ENCODE measurements around the gene VPS54. TPM values are rescaled to one million over a fixed set of nuclear protein-coding genes. Genes with fewer than 3 reads are reported as not detected.
A peak's percentile ranks its signal among the peaks of the same experiment; 100 is the strongest.
"Not testable (repeated sequence)": the region's sequence is repeated elsewhere in the genome, so short reads cannot be mapped to it uniquely, and the experiment has no call there.

VPS54 gene
- total RNA-seq, 1 experiment from 2014 or later: 48.4 TPM

GRCh38 chr2:63942788-63943187 is 76.4 kb downstream of the VPS54 start:
- H3K4me3 ChIP-seq: no peak overlapping the region
- H3K9me3 ChIP-seq (replicated peaks): peaks cover 8% of the 10 kb centered on the region; the same call in 1 of the 2 replicates
- H3K27me3 ChIP-seq: no peaks in the 10 kb centered on the region
- no peak overlapping the region for H3K27ac ChIP-seq
- H3K4me1 ChIP-seq: no peaks in the 10 kb centered on the region
- no peak for DNase-seq
- H3K36me3 ChIP-seq: peaks cover 52% of the 10 kb centered on the region

- H3K27ac ChIP-seq; DNase-seq; H3K27me3 ChIP-seq; H3K4me3 ChIP-seq; H3K9me3 ChIP-seq (replicated peaks); H3K4me1 ChIP-seq: not testable (repeated sequence)
- peaks cover 36% of the 10 kb centered on the region for H3K36me3 ChIP-seq
Measured at GRCh38 chr2:63932104-63932503, 87.1 kb downstream of the VPS54 start.

GRCh38 chr2:63926815-63927214 is 92.4 kb downstream of the VPS54 start:
- no peaks in the 10 kb centered on the region for H3K4me1 ChIP-seq
- no peak overlapping the region for H3K27ac ChIP-seq
- H3K9me3 ChIP-seq (replicated peaks): 0 out of 2 replicates have a peak, but pooled peaks cover 5% of the 10 kb centered on the region
- H3K4me3 ChIP-seq: no peak overlapping the region
- H3K36me3 ChIP-seq: peaks cover 19% of the 10 kb centered on the region
- no peak for DNase-seq
- H3K27me3 ChIP-seq: no peaks in the 10 kb centered on the region

- Histone ChIP-seq H3K27ac (no peak overlapping the region), H3K4me1 (no peaks in the 10 kb centered on the region), H3K9me3 (replicated peaks) (0 out of 2 replicates have a peak, but pooled peaks cover 2% of the 10 kb centered on the region), H3K4me3 (no peak overlapping the region), H3K27me3 (no peaks in the 10 kb centered on the region), H3K36me3 (peaks cover 57% of the 10 kb centered on the region)
- DNase-seq: no peak
Measured at GRCh38 chr2:63914311-63914710, 104.9 kb downstream of the VPS54 start.

- H3K4me1 ChIP-seq: no peaks in the 10 kb centered on the region
- H3K27ac ChIP-seq: no peak overlapping the region
- H3K36me3 ChIP-seq: peaks cover 72% of the 10 kb centered on the region
- peak in 1 of 2 experiments; percentile 13 for DNase-seq
- H3K4me3 ChIP-seq: no peak overlapping the region
- no peaks in the 10 kb centered on the region for H3K27me3 ChIP-seq
- peaks cover 11% of the 10 kb centered on the region; the same call in 1 of the 2 replicates for H3K9me3 ChIP-seq (replicated peaks)
Measured at GRCh38 chr2:63903003-63903402, 116.2 kb downstream of the VPS54 start.

GRCh38 chr2:63902149-63902548 is 117.1 kb downstream of the VPS54 start:
- H3K27ac ChIP-seq: no peak overlapping the region
- H3K36me3 ChIP-seq: peaks cover 74% of the 10 kb centered on the region
- no peaks in the 10 kb centered on the region for H3K27me3 ChIP-seq
- H3K4me1 ChIP-seq: no peaks in the 10 kb centered on the region
- no peak for DNase-seq
- no peak overlapping the region for H3K4me3 ChIP-seq
- peaks cover 11% of the 10 kb centered on the region; the same call in 1 of the 2 replicates for H3K9me3 ChIP-seq (replicated peaks)

GRCh38 chr2:63899639-63900038 is 119.6 kb downstream of the VPS54 start:
- no peak for DNase-seq
- Histone ChIP-seq H3K4me1 (no peaks in the 10 kb centered on the region), H3K27ac (no peak overlapping the region), H3K4me3 (no peak overlapping the region), H3K9me3 (replicated peaks) (peaks cover 11% of the 10 kb centered on the region; the same call in 1 of the 2 replicates), H3K27me3 (no peaks in the 10 kb centered on the region), H3K36me3 (peaks cover 76% of the 10 kb centered on the region)

- Histone ChIP-seq H3K9me3 (replicated peaks) (peaks cover 11% of the 10 kb centered on the region; the same call in 1 of the 2 replicates), H3K4me1 (no peaks in the 10 kb centered on the region), H3K27ac (no peak overlapping the region), H3K27me3 (no peaks in the 10 kb centered on the region), H3K36me3 (peaks cover 77% of the 10 kb centered on the region), H3K4me3 (no peak overlapping the region)
- no peak for DNase-seq
Measured at GRCh38 chr2:63898839-63899238, 120.4 kb downstream of the VPS54 start.

- H3K36me3 ChIP-seq: peaks cover 77% of the 10 kb centered on the region
- H3K27ac ChIP-seq: no peak overlapping the region
- no peak overlapping the region for H3K4me3 ChIP-seq
- no peak for DNase-seq
- no peaks in the 10 kb centered on the region for H3K27me3 ChIP-seq
- H3K9me3 ChIP-seq (replicated peaks): no peaks in the 10 kb centered on the region
- no peaks in the 10 kb centered on the region for H3K4me1 ChIP-seq
Measured at GRCh38 chr2:63894167-63894566, 125.1 kb downstream of the VPS54 start.

GRCh38 chr2:63893163-63893562 is 126.1 kb downstream of the VPS54 start:
- Histone ChIP-seq H3K36me3 (peaks cover 77% of the 10 kb centered on the region), H3K9me3 (replicated peaks) (no peaks in the 10 kb centered on the region), H3K27me3 (no peaks in the 10 kb centered on the region), H3K4me3 (no peak overlapping the region), H3K27ac (no peak overlapping the region), H3K4me1 (peaks cover 5% of the 10 kb centered on the region; the same call in 1 of the 2 replicates)
- peak in 1 of 2 experiments; percentile 10 for DNase-seq

- Histone ChIP-seq H3K36me3 (peaks cover 78% of the 10 kb centered on the region), H3K4me3 (no peak overlapping the region), H3K27me3 (no peaks in the 10 kb centered on the region), H3K27ac (no peak overlapping the region), H3K4me1 (peaks cover 5% of the 10 kb centered on the region; the same call in 1 of the 2 replicates), H3K9me3 (replicated peaks) (no peaks in the 10 kb centered on the region)
- no peak for DNase-seq
Measured at GRCh38 chr2:63891488-63892030, 127.7 kb downstream of the VPS54 start.

- Histone ChIP-seq H3K36me3 (peaks cover 76% of the 10 kb centered on the region), H3K27ac (no peak overlapping the region)
Measured at GRCh38 chr2:63890678-63891077, 128.6 kb downstream of the VPS54 start.

GRCh38 chr2:63888490-63889402 is 130.5 kb downstream of the VPS54 start:
- DNase-seq: peak; percentile 51 to 86
- peaks cover 83% of the 10 kb centered on the region for H3K36me3 ChIP-seq
- no peaks in the 10 kb centered on the region for H3K27me3 ChIP-seq
- H3K4me3 ChIP-seq: no peak overlapping the region
- H3K9me3 ChIP-seq (replicated peaks): no peaks in the 10 kb centered on the region
- H3K27ac ChIP-seq: no peak overlapping the region
- H3K4me1 ChIP-seq: peaks cover 5% of the 10 kb centered on the region; the same call in 1 of the 2 replicates

More at GRCh38 chr2:63890678-63891077, 128.6 kb downstream of the VPS54 start:
- Histone ChIP-seq H3K27me3 (no peaks in the 10 kb centered on the region), H3K4me3 (no peak overlapping the region), H3K4me1 (peaks cover 5% of the 10 kb centered on the region; the same call in 1 of the 2 replicates), H3K9me3 (replicated peaks) (no peaks in the 10 kb centered on the region)
- no peak for DNase-seq

- peaks cover 83% of the 10 kb centered on the region for H3K36me3 ChIP-seq
- no peak overlapping the region for H3K27ac ChIP-seq
Measured at GRCh38 chr2:63888053-63888452, 131.2 kb downstream of the VPS54 start.

GRCh38 chr2:63886445-63886844 is 132.8 kb downstream of the VPS54 start:
- Histone ChIP-seq H3K36me3 (peaks cover 84% of the 10 kb centered on the region), H3K9me3 (replicated peaks) (no peaks in the 10 kb centered on the region)

More at GRCh38 chr2:63888053-63888452, 131.2 kb downstream of the VPS54 start:
- DNase-seq: no peak
- peaks cover 5% of the 10 kb centered on the region; the same call in 1 of the 2 replicates for H3K4me1 ChIP-seq
- no peaks in the 10 kb centered on the region for H3K27me3 ChIP-seq
- H3K9me3 ChIP-seq (replicated peaks): no peaks in the 10 kb centered on the region
- no peak overlapping the region for H3K4me3 ChIP-seq

More at GRCh38 chr2:63886445-63886844, 132.8 kb downstream of the VPS54 start:
- no peak for DNase-seq
- H3K4me3 ChIP-seq: no peak overlapping the region
- H3K4me1 ChIP-seq: peaks cover 5% of the 10 kb centered on the region; the same call in 1 of the 2 replicates
- no peaks in the 10 kb centered on the region for H3K27me3 ChIP-seq
- H3K27ac ChIP-seq: no peak overlapping the region

All from SJCRH30 (cell line).